AG04449 (cell line): Measurements from ENCODE around the gene MSMB.
"Not testable (repeated sequence)": the region's sequence is repeated elsewhere in the genome, so short reads cannot be mapped to it uniquely, and the experiment has no call there.

Source experiments
- CTCF ChIA-PET: fragments of 350-600 bp; formaldehyde crosslinking; extraction: SDS; loops from one replicate; lab custom pipeline; 2021; ENCODE audit warnings: antibody characterized with exemption; lab: Yijun Ruan, JAX
- POLR2A ChIA-PET: fragments of 400-600, 350-600 bp; formaldehyde crosslinking; extraction: SDS; loops from one replicate; lab custom pipeline; 2020; ENCODE audit warnings: antibody characterized with exemption, inconsistent platforms; lab: Yijun Ruan, JAX
- DNase-seq: peaks from one replicate; pipeline ENCODE4 v3.0.0-alpha.2; 2010; ENCODE audit warnings: low read depth, low spot score
- H3K4me3 ChIP-seq: 2 replicates; pipeline ENCODE4 v1.5.1; 2011; ENCODE audit warnings: low read depth, mild to moderate bottlenecking, control low read depth, low read length
- CTCF ChIP-seq: IDR thresholded peaks from one replicate; pipeline ENCODE4 v1.5.1; 2011; ENCODE audit warnings: mild to moderate bottlenecking, moderate library complexity, low read length, control low read depth, inconsistent platforms; ENCODE audit not compliant: insufficient read depth; ENCODE audit errors: missing control alignments

Gene MSMB

DNA sequence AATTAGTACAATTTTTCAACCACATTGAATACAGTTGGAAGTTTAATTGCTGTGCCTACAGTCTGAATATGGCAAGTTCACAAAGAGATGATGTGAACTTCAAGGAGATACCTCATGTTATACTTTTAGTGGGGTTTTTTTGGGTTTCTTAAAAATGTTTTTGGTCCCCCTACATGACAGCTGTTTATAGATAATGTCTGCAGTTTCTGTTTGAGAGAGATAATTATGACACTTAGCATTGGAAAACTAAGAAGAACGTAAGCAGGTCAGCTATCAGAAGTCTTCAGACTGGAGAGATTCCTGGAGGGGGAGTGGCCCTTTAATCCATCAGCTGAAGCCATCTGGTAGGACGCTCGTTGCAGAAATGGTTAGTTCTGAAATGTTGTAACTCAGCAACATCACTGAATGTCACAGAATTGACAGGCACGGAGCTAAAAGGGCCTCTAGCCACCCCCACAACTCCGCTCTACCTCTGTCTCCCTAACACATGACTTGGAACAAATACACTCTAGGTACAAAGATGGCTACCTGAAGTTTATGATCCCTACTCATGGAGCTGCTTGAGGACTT, 44.8 kb downstream of the MSMB start:
- ChIA-PET POLR2A (no interaction called here), CTCF (interaction anchor here (0.8 kb wide), 1 partner anchor 27 kb away, joined by 3 read pairs; no protein-coding TSS in a partner anchor)
- no peak for DNase-seq
- TF ChIP-seq CTCF: no peak
- H3K4me3 ChIP-seq: no peak overlapping the region

GRCh38 chr10:46000538-46000937, 45.5 kb downstream of the MSMB start:
- ChIA-PET POLR2A (no interaction called here), CTCF (interaction anchor here (0.8 kb wide), 1 partner anchor 28 kb away, joined by 3 read pairs; no protein-coding TSS in a partner anchor)
- no peak overlapping the region for H3K4me3 ChIP-seq
- no peak for TF ChIP-seq CTCF
- no peak for DNase-seq

DNA sequence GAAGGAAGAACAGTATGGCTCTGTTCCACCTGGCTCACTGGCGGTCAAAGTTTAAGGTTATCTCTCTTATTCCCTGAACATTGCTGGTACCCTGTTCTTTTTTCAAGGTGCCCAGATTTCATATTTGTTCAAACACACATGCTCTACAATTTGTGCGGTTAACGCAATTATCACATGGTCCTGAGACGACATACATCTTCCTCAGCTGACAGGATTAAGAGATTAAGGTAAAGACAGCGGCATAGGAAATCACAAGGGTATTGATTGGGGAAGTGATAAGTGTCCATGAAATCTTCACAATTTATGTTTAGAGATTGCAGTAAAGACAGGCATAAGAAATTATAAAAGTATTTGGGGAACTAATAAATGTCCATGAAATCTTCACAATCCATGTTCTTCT, 46.1 kb downstream of the MSMB start:
- CTCF ChIA-PET: not testable (repeated sequence)

GRCh38 chr10:45997994-45998763, 47.9 kb downstream of the MSMB start:
- H3K4me3 ChIP-seq: no peak overlapping the region
- no peak for TF ChIP-seq CTCF
- DNase-seq: no peak
- ChIA-PET CTCF (no interaction called here), POLR2A (no interaction called here)

More for the DNA sequence above, 46.1 kb downstream of the MSMB start:
- POLR2A ChIA-PET, H3K4me3 ChIP-seq, DNase-seq: not testable (repeated sequence)

- ChIA-PET POLR2A (no interaction called here), CTCF (no interaction called here)
- H3K4me3 ChIP-seq: no peak overlapping the region
- TF ChIP-seq CTCF: no peak
- DNase-seq: no peak
These were observed 48.5 kb downstream of the MSMB start for GRCh38 chr10:45997557-45997956.

- POLR2A ChIA-PET, DNase-seq, H3K4me3 ChIP-seq, CTCF ChIA-PET: not testable (repeated sequence)
These were observed 60.5 kb downstream of the MSMB start for GRCh38 chr10:45985590-45985989.

GRCh38 chr10:45984473-45984872, 61.6 kb downstream of the MSMB start:
- H3K4me3 ChIP-seq, POLR2A ChIA-PET, DNase-seq: not testable (repeated sequence)
- CTCF ChIA-PET: interaction anchor here (1.2 kb wide), 1 partner anchor 44 kb away, joined by 7 read pairs; no protein-coding TSS in a partner anchor
